ENCODE results near the gene JAZF1. TPM values are rescaled to one million over a fixed set of nuclear protein-coding genes. Genes with fewer than 3 reads are reported as not detected.
A peak's percentile ranks its signal among the peaks of the same experiment; 100 is the strongest.

The JAZF1 gene
- total and polyA plus RNA-seq, 8 donors = 0.58 to 16.7 (median 7.2) TPM

DNA sequence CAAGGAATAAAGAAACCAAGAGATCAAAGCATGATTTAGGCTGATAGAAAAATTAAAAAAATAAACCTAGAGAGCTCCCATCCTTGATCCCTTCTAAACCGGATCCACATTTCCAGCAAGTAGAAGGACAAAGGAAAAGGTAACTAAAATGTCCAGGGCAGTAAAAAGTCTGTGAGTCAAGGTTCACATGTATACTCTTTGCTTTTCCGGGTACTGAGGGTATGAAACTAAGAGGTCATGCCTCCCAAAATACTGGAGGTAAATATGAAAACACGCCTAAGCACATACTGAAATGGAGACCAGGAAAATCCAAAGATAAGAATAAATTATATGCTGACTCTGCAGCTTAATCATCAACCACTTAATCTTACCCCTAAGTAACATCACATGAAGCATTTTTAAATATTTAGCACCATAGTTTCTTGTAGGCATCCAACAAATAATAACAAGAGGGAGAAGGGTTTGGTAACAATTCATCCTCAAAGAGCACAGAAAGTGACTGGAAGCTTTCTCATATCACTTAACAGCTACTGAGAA lies 35.4 kb downstream of the JAZF1 start:
- peak in 1 of 2 donors; percentile 37 for DNase-seq
- Histone ChIP-seq H3K36me3 (no peaks in the 10 kb centered on the region), H3K27me3 (no peaks in the 10 kb centered on the region), H3K4me1 (peaks cover 10 to 49% (median 27%) of the 10 kb centered on the region in 4 donors), H3K4me3 (no peak overlapping the region), H3K9me3 (no peaks in the 10 kb centered on the region), H3K27ac (peak overlapping the region in 3 of 5 donors; percentile 7 to 10 (median 7))
- 34 to 72% (median 56%) methylated on average over 3 of the region's 3 CpGs for WGBS, 5 donors
- no peak for TF ChIP-seq CTCF (IDR thresholded peaks at IDR 0.05)
- peak in 1 of 3 donors; percentile 34 for TF ChIP-seq POLR2AphosphoS5 (IDR thresholded peaks at IDR 0.05)
- intact Hi-C loops (cut with DNase I; ENCODE audit: low total_unique reads) = no loop called here

DNA sequence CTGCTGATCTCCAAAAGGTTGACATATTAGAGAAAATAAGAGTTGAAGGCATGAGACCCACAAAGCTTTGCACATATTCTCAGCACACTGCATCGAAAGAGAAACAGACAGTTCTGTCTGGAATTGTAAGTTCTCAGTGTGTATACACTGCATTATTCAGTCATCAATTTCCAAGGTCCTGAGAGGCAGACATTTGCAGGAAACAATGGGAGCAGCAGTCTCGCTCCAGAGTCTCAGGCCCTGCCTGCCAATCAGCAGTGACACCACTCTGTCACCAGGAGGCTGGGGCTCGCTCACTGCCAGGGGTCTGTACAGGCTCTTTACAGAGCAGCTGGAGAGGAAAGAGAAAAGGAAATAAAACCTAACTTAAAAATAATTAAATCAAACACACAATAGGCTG lies 36.3 kb downstream of the JAZF1 start:
- TF ChIP-seq EP300 (IDR thresholded peaks at IDR 0.05) (no peak), POLR2A (IDR thresholded peaks at IDR 0.05) (no peak), POLR2AphosphoS5 (IDR thresholded peaks at IDR 0.05) (no peak), CTCF (IDR thresholded peaks at IDR 0.05) (no peak)
- Histone ChIP-seq H3K9me3 (no peaks in the 10 kb centered on the region), H3K27me3 (no peaks in the 10 kb centered on the region), H3K27ac (peak overlapping the region in 3 of 5 donors; percentile 10 to 40 (median 24)), H3K36me3 (no peaks in the 10 kb centered on the region), H3K4me1 (peaks cover 10 to 40% (median 19%) of the 10 kb centered on the region in 4 donors), H3K4me3 (no peak overlapping the region)
- peak in 1 of 2 donors; percentile 46 for DNase-seq
- WGBS, 5 donors = 55 to 74% (median 67%) methylated on average over 3 of the region's 3 CpGs
- intact Hi-C loops (cut with DNase I; ENCODE audit: low total_unique reads) = no loop called here

DNA sequence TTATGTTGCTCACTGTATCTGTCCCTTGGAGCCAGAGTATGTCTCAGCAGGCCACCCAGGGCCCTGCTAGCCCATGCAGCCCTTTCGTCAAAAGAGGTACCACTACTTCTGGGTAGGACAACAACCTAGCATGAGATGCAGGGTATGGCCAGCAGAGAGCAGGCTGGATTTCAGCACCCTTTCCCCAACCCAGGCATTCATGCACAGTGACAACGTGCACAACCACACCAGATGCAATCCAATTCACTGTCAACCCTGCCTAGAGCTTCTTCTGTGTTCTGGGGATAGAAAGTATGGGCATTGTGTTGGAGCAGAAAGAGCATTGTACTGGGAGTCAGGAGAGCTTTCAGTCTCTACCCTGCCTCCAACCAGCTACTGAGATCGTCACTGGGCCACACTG lies 37.9 kb downstream of the JAZF1 start:
- H3K4me3 ChIP-seq = no peak overlapping the region
- WGBS, 5 donors = 88 to 100% (median 97%) methylated on average over 2 to 3 of the region's 3 CpGs
- no peak for TF ChIP-seq CTCF (IDR thresholded peaks at IDR 0.05)
- TF ChIP-seq POLR2AphosphoS5 (IDR thresholded peaks at IDR 0.05) = no peak
- no peak for TF ChIP-seq POLR2A (IDR thresholded peaks at IDR 0.05)
- no peak for TF ChIP-seq EP300 (IDR thresholded peaks at IDR 0.05)
- DNase-seq = no peak
- H3K4me1 ChIP-seq = peaks cover 4 to 32% (median 14%) of the 10 kb centered on the region in 4 donors
- intact Hi-C loops (cut with DNase I; ENCODE audit: low total_unique reads) = no loop called here
- H3K36me3 ChIP-seq = no peaks in the 10 kb centered on the region
- no peak overlapping the region for H3K27ac ChIP-seq
- H3K9me3 ChIP-seq = no peaks in the 10 kb centered on the region
- H3K27me3 ChIP-seq = no peaks in the 10 kb centered on the region

DNA sequence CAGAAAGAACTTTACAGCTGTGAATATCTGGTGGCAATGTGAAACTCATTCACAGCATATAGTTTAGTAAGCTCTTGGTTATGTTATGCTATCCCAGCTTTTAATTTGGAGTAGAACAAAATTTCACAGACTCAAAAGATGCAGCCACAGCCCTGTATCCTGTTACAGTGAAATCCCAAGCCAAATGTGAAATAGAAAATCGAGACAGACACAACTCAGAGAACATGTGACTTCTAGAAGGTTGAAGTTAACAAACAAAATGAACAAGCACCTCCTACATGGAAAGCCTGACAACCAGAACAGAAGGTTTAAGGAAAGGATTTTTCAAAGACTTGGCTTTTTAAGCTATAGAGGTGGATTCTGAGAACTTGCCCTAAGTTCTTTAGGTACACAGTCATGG lies 39.6 kb downstream of the JAZF1 start:
- Histone ChIP-seq H3K27me3 (no peaks in the 10 kb centered on the region), H3K27ac (no peak overlapping the region), H3K36me3 (no peaks in the 10 kb centered on the region), H3K4me3 (no peak overlapping the region), H3K4me1 (peaks cover 4 to 32% (median 14%) of the 10 kb centered on the region in 4 donors), H3K9me3 (no peaks in the 10 kb centered on the region)
- 15 to 48% (median 30%) methylated on average over 1 of the region's 1 CpG for WGBS, 5 donors
- DNase-seq = no peak
- intact Hi-C loops (cut with DNase I; ENCODE audit: low total_unique reads) = no loop called here
- no peak for TF ChIP-seq EP300 (IDR thresholded peaks at IDR 0.05)
- no peak for TF ChIP-seq POLR2AphosphoS5 (IDR thresholded peaks at IDR 0.05)
- no peak for TF ChIP-seq POLR2A (IDR thresholded peaks at IDR 0.05)
- no peak for TF ChIP-seq CTCF (IDR thresholded peaks at IDR 0.05)
